Daoy (cell line): ENCODE data around the gene SCUBE3. TPM values are rescaled to one million over a fixed set of nuclear protein-coding genes. Genes with fewer than 3 reads are reported as not detected.

Experiments used
- DNase-seq: peaks from one replicate; pipeline ENCODE4 v3.0.0-alpha.2; 2015; ENCODE audit warnings: low read depth
- total RNA-seq: library from RNA; depleted of rRNA; stranded (reverse); fragments of >200 nt; shearing (Covaris generic); gene quantifications from 2 replicates; pipeline ENCODE4 v1.2.3, GENCODE V29; 2014

SCUBE3 gene
- total RNA-seq, 1 experiment from 2014 or later = 2.0 TPM

GRCh38 chr6:35209622-35210247, 4.0 kb upstream of the SCUBE3 start:
- DNase-seq = no peak

GRCh38 chr6:35213298-35213791, 411 bp upstream of the SCUBE3 start:
- no peak for DNase-seq

DNA sequence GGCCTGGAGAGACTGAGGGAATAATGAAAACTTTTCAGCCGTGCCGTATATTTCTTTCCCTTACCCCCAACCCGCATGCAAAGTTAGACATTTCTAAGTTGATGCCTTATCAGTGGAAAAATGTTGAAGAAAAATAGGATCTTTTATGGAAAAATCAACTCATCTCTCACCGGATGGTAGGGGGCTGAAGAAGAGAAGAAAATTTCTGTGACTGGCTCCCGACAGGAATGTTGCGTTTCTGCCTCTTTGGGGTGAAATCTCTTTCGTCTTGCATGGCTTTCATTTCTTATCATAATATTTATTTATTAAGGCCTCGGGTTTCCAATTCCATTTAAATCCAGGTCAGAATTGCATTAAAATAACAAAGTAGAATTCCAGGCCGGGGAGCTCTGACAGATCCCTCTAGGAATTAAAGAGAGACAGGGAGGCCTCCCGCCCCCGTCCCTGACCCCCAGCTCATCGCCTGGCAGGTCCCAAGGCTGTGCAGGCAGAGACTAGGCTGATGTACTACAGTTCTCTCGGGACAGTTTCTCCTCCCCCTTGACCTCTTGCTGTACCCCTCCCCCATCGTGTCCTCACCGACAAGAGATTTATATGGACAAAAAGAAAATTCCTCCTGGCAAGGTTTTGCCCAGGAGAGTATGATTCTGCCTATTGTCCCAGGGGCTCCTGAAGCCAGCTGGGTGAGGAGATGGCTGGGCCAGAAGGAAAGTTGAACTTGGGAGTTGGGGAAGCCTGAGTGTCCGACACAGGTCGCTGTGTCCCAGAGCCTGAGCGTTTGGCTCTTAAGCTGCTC, 1.3 kb downstream of the SCUBE3 start:
- no peak for DNase-seq

- DNase-seq = no peak
Measured at GRCh38 chr6:35215665-35216411, 2.1 kb downstream of the SCUBE3 start.

GRCh38 chr6:35216412-35216732, 2.6 kb downstream of the SCUBE3 start:
- DNase-seq = no peak

- DNase-seq = no peak
Measured at GRCh38 chr6:35216851-35217811, 3.4 kb downstream of the SCUBE3 start.

DNA sequence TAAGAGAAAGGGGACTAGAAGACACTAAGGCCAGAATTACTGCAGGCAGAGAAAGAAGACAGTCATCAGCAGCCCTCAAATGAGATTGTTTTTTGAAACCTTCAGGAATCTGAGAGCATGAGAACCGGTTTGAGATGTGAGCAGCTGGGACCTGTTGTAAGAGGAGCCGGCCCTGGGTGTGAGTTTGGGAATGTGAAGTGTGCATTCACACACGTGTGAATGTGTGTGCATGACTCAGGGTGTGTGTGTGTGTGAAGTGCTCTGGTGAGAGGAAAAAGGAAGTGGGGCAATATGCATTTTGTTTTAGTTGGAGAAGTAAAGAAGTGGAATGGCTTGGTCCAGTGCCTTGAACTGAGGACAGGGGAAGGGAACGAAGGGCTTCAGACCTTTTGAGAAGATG, 4.3 kb downstream of the SCUBE3 start:
- no peak for DNase-seq

DNA sequence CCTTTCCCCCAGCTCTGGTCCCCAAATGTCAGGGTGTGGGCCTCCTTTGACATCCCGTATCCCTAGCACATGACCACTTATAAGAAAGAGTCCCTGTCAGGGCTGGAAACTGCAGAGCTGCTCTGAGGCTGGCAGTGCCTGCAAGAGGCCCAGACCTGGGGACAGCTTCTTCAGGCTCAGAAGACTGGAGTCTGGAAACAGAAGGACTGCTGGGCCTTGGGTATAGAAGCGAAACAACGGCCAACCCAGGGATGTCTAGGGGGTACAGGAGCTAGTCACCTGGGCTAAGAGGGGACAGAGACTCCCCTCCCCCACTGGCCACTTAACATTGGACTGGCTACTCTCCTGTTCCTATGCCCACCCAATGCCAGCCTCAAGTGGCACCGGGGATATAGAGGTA, 4.7 kb downstream of the SCUBE3 start:
- DNase-seq = no peak

GRCh38 chr6:35219683-35220326, 6.0 kb downstream of the SCUBE3 start:
- no peak for DNase-seq

- DNase-seq = no peak
Measured at GRCh38 chr6:35220711-35221110, 7.0 kb downstream of the SCUBE3 start.

DNA sequence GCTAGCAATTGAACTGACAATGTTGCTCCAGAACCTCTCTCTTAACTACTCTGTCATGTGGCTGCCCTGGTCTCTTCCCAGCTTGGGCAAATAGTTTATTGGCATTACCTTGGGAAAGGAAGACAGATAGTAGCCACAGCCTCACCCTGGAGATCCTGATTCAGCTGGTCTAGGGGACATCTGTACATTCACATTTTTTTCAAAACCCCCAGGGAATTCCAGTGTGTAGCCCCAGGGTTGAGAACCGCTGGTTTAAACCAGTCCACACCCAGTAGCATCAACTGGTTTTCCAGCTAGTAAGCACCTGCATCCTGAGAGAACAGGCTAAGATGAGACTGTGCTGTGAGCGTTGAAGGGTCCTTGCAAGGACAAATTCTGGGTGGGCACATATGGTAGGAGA, 9.6 kb downstream of the SCUBE3 start:
- DNase-seq = no peak

GRCh38 chr6:35224720-35225119, 11.0 kb downstream of the SCUBE3 start:
- no peak for DNase-seq

DNA sequence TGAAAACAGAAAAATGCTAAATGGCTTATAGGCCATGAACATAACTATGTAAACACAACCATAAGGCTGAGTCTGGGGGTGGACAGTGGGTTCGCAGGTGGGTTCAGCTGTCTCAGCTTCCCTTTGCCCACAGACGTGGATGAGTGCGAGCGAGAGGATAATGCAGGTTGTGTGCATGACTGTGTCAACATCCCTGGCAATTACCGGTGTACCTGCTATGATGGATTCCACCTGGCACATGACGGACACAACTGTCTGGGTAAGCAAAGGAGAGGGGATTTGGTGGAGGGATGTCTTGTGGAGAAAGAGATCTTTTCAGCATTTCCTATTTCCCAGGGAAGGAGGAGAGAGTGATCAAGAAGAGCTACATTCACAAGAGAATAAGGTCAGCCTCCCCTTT, 14.7 kb downstream of the SCUBE3 start:
- DNase-seq = no peak

GRCh38 chr6:35229304-35229703, 15.5 kb downstream of the SCUBE3 start:
- DNase-seq = no peak

DNA sequence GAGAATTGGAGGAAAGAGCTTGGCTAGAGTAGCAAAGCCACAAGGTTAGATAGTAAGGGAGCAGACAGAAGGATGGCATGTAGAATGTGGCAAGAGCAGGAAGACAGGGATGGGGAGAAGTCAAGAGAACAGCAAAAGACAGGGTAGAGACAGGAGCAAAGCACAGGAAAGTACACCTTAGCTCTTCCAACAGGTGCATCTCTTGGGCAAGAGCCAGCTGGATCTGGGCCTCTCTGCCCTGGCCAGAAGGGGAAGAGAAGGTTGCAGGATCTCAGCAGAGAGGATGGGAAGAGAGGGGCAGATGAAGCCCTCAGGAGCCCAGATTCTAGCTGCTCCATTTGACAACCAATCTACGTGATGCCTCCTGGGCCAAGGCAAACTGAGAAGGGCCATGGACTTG, 16.7 kb downstream of the SCUBE3 start:
- no peak for DNase-seq

- DNase-seq = no peak
Measured at GRCh38 chr6:35230950-35231349, 17.2 kb downstream of the SCUBE3 start.

DNA sequence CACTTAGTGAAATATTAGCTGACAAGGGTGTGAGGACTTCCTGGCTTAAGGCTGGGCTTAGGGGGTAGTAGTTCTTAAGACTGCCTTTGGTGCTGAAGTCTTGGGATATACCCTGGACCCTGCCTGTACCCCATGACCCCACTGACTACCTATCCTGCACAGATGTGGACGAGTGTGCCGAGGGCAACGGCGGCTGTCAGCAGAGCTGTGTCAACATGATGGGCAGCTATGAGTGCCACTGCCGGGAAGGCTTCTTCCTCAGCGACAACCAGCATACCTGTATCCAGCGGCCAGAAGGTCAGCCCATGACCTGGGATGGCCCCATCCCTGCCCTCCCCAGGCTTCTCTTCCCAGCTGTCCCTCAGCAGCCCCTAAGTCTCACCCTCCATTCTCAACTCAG, 17.8 kb downstream of the SCUBE3 start:
- no peak for DNase-seq

DNA sequence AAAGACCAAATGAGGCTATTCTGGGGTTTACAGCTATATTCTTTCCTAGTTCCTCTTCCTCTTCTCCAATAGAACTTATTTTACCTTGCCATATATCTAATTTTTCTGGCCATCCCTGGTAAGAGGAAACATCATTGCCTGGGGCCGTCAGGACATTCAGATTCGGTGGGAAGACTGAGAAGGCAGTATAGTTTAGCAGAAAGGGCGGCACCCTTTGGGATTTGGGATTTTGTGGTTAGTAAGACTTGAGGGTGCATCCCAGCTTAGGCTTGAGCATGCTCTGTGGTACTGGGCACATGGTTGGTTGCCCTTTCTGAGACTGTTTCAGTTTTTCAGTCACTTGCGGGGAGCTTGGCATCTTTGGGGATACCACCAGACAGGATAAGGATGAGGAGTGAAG, 21.1 kb downstream of the SCUBE3 start:
- DNase-seq = no peak

GRCh38 chr6:35236223-35236622, 22.5 kb downstream of the SCUBE3 start:
- no peak for DNase-seq

- no peak for DNase-seq
Measured at GRCh38 chr6:35237476-35237875, 23.7 kb downstream of the SCUBE3 start.

- no peak for DNase-seq
Measured at GRCh38 chr6:35238843-35239289, 25.1 kb downstream of the SCUBE3 start.
